ENCODE results near the gene CALHM2.

DNA sequence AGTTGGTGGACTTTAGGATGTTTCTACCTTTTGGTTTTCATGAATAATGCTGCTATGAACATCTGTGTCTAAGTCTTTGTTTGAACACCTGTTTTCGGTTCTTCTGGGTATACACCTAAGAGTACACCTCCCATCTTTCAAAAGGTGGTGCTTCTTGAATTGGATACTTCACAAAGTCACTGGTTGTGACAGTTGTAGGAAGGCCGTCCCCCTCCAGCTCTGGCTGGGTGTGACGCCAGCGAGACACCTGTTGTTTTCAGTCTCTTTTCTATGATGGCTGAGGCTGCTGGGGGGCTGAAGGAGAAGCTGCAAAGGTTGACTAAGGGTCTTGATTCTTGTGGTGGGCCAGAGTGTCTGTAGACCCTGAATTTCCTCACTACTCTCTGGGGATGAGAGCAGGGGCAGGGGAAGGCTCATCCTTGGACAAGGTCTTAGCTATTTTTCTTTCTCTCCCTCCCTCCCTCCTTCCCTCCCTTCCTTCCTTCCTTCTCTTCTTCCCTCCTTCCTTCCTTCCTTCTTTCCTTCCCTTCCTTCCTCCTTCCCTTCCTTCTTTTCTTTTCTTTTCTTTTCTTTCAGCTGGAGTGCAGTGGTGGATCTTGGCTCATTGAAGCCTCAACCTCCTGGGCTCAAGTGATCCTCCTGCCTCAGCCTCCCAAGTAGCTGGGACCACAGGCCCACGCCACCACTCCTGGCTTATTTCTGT lies 46.9 kb upstream of the CALHM2 start:
- no peak for TF ChIP-seq EZH2 (IDR thresholded peaks at IDR 0.05; ENCODE audit: borderline replicate concordance, low read depth, low read length, severe bottlenecking)
- TF ChIP-seq, protein P1, sequence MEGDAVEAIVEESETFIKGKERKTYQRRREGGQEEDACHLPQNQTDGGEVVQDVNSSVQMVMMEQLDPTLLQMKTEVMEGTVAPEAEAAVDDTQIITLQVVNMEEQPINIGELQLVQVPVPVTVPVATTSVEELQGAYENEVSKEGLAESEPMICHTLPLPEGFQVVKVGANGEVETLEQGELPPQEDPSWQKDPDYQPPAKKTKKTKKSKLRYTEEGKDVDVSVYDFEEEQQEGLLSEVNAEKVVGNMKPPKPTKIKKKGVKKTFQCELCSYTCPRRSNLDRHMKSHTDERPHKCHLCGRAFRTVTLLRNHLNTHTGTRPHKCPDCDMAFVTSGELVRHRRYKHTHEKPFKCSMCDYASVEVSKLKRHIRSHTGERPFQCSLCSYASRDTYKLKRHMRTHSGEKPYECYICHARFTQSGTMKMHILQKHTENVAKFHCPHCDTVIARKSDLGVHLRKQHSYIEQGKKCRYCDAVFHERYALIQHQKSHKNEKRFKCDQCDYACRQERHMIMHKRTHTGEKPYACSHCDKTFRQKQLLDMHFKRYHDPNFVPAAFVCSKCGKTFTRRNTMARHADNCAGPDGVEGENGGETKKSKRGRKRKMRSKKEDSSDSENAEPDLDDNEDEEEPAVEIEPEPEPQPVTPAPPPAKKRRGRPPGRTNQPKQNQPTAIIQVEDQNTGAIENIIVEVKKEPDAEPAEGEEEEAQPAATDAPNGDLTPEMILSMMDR (IDR thresholded peaks at IDR 0.05; ENCODE audit: borderline replicate concordance, extremely low read depth, low read length, poor library complexity, severe bottlenecking): no peak
